Coronary artery (tissue), 2 donors: Measurements from ENCODE around the gene NEB.
"Not testable (repeated sequence)": the region's sequence is repeated elsewhere in the genome, so short reads cannot be mapped to it uniquely, and the experiment has no call there.

Experiments used
- DNase-seq: peaks from one replicate; pipeline ENCODE4 v3.0.0-alpha.2; 2017; ENCODE audit warnings: low spot score
- H3K27ac ChIP-seq, 2 donors: fragments of 200-600 bp; sonication (generic); one replicate each; pipeline ENCODE4 v1.5.1; 2016 to 2019
- H3K4me3 ChIP-seq: fragments of 200-600 bp; sonication (generic); 2 replicates; pipeline ENCODE4 v1.5.1; 2016; ENCODE audit warnings: mild to moderate bottlenecking, moderate library complexity
- TF ChIP-seq, protein P1 (sequence below): fragments of 200-600 bp; sonication (generic); IDR thresholded peaks from one replicate; pipeline ENCODE4 v1.5.1; 2019; ENCODE audit warnings: antibody characterized with exemption

Gene NEB

DNA sequence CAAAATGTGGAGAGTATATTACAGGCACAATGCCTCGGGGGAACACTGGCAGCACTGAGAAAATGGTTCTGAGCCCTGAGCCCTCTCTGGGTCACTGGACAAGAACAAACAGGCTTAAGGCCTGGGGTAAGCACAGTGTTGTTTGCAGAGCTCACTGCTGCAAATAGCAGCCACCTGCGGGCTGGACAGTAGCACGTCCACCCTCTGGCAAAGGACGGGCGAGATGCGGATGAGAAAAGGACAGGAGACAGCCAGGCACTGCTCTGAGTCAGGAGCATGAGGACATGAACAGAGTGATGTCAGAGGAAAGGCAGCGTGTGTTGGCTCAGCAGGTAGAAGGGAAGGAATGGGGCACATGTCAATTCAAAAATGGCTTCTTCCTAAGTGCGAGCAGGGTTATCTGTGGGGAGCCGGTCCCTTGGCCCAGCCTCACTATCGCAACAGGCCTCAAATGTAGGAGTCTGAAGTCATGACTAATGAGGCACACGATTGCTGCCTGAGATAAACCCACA, 25.9 kb upstream of the NEB start:
- no peak for DNase-seq
- H3K27ac ChIP-seq = no peak overlapping the region
- TF ChIP-seq, protein P1, sequence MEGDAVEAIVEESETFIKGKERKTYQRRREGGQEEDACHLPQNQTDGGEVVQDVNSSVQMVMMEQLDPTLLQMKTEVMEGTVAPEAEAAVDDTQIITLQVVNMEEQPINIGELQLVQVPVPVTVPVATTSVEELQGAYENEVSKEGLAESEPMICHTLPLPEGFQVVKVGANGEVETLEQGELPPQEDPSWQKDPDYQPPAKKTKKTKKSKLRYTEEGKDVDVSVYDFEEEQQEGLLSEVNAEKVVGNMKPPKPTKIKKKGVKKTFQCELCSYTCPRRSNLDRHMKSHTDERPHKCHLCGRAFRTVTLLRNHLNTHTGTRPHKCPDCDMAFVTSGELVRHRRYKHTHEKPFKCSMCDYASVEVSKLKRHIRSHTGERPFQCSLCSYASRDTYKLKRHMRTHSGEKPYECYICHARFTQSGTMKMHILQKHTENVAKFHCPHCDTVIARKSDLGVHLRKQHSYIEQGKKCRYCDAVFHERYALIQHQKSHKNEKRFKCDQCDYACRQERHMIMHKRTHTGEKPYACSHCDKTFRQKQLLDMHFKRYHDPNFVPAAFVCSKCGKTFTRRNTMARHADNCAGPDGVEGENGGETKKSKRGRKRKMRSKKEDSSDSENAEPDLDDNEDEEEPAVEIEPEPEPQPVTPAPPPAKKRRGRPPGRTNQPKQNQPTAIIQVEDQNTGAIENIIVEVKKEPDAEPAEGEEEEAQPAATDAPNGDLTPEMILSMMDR = no peak

DNA sequence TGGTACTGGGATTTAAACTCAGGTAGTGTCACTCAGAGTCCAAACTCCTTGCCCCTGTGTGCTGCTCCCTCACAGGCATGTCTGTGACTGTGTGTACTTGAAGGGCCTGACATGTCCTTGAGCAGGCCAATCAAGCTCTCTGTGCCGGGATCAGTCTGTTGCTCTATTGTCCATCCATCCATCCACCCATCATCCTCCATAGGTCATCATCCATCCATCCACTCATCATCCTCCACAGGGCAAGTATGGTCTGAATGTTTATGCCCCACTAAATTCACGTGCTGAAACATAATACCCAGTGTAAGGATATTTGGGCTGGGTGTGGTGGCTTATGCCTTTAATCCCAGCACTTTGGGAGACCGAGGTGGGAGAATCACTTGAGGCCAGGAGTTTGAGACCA, 24.5 kb upstream of the NEB start:
- no peak overlapping the region for H3K4me3 ChIP-seq
- TF ChIP-seq, protein P1 = no peak
- H3K27ac ChIP-seq = no peak overlapping the region

More for the DNA sequence above, 25.9 kb upstream of the NEB start:
- no peak overlapping the region for H3K4me3 ChIP-seq

DNA sequence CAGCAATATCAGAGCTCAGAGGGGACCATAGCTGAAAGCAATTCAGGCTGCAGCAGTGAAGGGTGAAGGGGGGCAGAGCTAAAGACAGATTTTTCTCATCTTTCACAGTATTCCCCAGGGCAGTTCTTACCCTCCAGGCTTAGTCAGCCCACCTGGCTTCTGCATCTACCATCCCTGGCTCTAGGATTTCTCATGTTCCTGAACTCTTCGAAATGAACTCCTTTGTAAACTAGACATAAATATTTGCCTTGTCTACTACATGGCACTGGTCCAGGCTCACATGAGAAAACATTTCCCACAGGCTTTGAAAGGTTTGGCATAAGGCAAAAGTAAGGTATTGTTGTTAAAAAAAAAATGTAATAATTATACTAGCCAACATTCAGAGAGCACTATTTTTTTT, 23.6 kb upstream of the NEB start:
- TF ChIP-seq, protein P1 = no peak
- DNase-seq = no peak

More for the DNA sequence above, 24.5 kb upstream of the NEB start:
- no peak for DNase-seq

DNA sequence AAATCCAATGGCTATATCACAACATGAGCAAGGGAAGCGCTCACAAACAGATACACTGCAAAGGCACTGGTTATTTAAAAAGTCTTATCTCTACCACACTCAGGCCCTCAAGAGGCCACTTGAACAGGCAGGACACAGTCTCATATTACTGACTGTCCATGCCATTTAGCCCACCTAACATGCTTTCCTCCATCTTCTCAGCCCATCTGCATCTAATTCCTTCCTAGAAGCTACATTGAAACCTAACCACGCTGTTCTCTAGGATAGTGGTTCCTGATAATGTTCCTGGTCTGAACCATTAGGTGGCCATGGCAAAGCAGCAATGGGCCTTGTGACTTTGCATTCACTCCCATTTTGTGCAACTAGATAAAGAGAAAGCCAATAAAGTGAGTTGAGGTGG, 22.5 kb upstream of the NEB start:
- Histone ChIP-seq H3K4me3 (no peak overlapping the region), H3K27ac (no peak overlapping the region)
- TF ChIP-seq, protein P1 = no peak
- no peak for DNase-seq

More for the DNA sequence above, 23.6 kb upstream of the NEB start:
- Histone ChIP-seq H3K4me3 (no peak overlapping the region), H3K27ac (no peak overlapping the region)

GRCh38 chr2:151754253-151754897, 20.1 kb upstream of the NEB start:
- Histone ChIP-seq H3K4me3 (no peak overlapping the region), H3K27ac (no peak overlapping the region)
- TF ChIP-seq, protein P1 = no peak
- DNase-seq = no peak

DNA sequence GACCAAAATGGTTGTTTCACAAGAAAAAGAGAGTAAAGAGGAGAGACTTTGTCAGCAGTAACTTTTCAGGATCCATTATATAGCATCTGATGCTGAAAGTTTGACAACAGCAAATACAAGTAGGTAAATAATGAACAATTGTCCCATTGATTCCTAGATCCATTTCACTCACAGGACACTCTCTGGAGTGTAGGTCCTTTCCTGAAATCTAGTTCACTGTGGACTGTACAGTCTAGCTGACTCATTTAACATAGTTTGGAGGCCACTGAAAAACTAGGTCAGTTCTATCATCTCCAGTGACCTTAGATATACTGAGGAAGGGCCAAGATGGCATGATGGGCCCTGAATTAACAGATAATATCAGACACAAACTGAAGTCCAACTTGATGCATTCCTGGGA, 19.3 kb upstream of the NEB start:
- Histone ChIP-seq H3K27ac (no peak overlapping the region), H3K4me3 (no peak overlapping the region)
- DNase-seq = no peak
- TF ChIP-seq, protein P1 = no peak

- H3K27ac ChIP-seq, H3K4me3 ChIP-seq, DNase-seq: not testable (repeated sequence)
Observed at GRCh38 chr2:151745261-151745660, 11.0 kb upstream of the NEB start.
